Vagina (tissue), 2 donors: ENCODE results near the gene SOCS3. TPM values are rescaled to one million over a fixed set of nuclear protein-coding genes. Genes with fewer than 3 reads are reported as not detected.

ENCODE experiments used
- DNase-seq, 2 donors: peaks; one replicate each; pipeline ENCODE4 v3.0.0-alpha.2; 2017; ENCODE audit errors: extremely low spot score in 2 of 2
- H3K27ac ChIP-seq: fragments of 200-600 bp; sonication (generic); one replicate; pipeline ENCODE4 v1.5.1; 2019
- H3K27me3 ChIP-seq: fragments of 200-600 bp; sonication (generic); one replicate; pipeline ENCODE4 v1.5.1; 2019
- H3K36me3 ChIP-seq, 2 donors: fragments of 200-600 bp; sonication (generic); one replicate each; pipeline ENCODE4 v1.5.1; 2017 to 2019
- H3K4me1 ChIP-seq: fragments of 200-600 bp; sonication (generic); one replicate; pipeline ENCODE4 v1.5.1; 2019
- H3K4me3 ChIP-seq, 2 donors: fragments of 200-600 bp; sonication (generic); 1 replicate in 1 of 2; 2 replicates in 1 of 2; pipeline ENCODE4 v1.5.1; 2016 to 2019
- H3K9me3 ChIP-seq: fragments of 200-600 bp; sonication (generic); one replicate; pipeline ENCODE4 v1.5.1; 2019
- POLR2A ChIP-seq, 2 donors: fragments of 450-650 bp; IDR thresholded peaks; one replicate each; pipeline ENCODE4 v1.6.1; 2017; ENCODE audit warnings: antibody characterized with exemption in 2 of 2, mild to moderate bottlenecking in 2 of 2, moderate library complexity in 2 of 2
- POLR2AphosphoS5 ChIP-seq, 2 donors: sonication (generic); formaldehyde crosslinking; IDR thresholded peaks; one replicate each; pipeline ENCODE4 v1.9.0; 2017; ENCODE audit warnings: antibody characterized with exemption in 2 of 2, mild to moderate bottlenecking in 2 of 2, low read depth in 1 of 2; ENCODE audit not compliant: insufficient read depth in 1 of 2
- intact Hi-C: fragments of 100-400 bp; cut with DNase I; formaldehyde crosslinking; loops from one replicate; pipeline ENCODE4 v1.15.1; 2023
- total RNA-seq: library from RNA; depleted of rRNA; stranded (reverse); fragments of >200 nt; gene quantifications from one replicate; pipeline ENCODE4 v1.2.3, GENCODE V29; 2016
- TF ChIP-seq, protein P1 (sequence below), 3 experiments: fragments of 450-650 bp in 2 of 3; fragments of 200-600 bp in 1 of 3; sonication (generic) in 1 of 3; IDR thresholded peaks; one replicate each; pipeline ENCODE4 v1.5.1; 2017 to 2019; ENCODE audit warnings: antibody characterized with exemption in 3 of 3, mild to moderate bottlenecking in 2 of 3, moderate library complexity in 2 of 3

The SOCS3 gene
- total RNA-seq, 1 donor from 2014 or later: 173 TPM

GRCh38 chr17:78374631-78375274 lies 14.9 kb upstream of the SOCS3 start:
- no peaks in the 10 kb centered on the region for H3K9me3 ChIP-seq
- intact Hi-C loops: no loop called here
- H3K4me1 ChIP-seq: peaks cover 22% of the 10 kb centered on the region
- TF ChIP-seq POLR2A (IDR thresholded peaks at IDR 0.05) (no peak), POLR2AphosphoS5 (IDR thresholded peaks at IDR 0.05; ENCODE audit: insufficient read depth in 1 of 2, low read depth in 1 of 2) (no peak)
- TF ChIP-seq, protein P1, sequence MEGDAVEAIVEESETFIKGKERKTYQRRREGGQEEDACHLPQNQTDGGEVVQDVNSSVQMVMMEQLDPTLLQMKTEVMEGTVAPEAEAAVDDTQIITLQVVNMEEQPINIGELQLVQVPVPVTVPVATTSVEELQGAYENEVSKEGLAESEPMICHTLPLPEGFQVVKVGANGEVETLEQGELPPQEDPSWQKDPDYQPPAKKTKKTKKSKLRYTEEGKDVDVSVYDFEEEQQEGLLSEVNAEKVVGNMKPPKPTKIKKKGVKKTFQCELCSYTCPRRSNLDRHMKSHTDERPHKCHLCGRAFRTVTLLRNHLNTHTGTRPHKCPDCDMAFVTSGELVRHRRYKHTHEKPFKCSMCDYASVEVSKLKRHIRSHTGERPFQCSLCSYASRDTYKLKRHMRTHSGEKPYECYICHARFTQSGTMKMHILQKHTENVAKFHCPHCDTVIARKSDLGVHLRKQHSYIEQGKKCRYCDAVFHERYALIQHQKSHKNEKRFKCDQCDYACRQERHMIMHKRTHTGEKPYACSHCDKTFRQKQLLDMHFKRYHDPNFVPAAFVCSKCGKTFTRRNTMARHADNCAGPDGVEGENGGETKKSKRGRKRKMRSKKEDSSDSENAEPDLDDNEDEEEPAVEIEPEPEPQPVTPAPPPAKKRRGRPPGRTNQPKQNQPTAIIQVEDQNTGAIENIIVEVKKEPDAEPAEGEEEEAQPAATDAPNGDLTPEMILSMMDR (IDR thresholded peaks at IDR 0.05): no peak
- no peaks in the 10 kb centered on the region for H3K36me3 ChIP-seq
- no peak for DNase-seq
- H3K4me3 ChIP-seq: no peak overlapping the region
- peak overlapping the region; percentile 41 for H3K27ac ChIP-seq
- no peaks in the 10 kb centered on the region for H3K27me3 ChIP-seq

- TF ChIP-seq POLR2A (IDR thresholded peaks at IDR 0.05): no peak
- TF ChIP-seq, protein P1 (IDR thresholded peaks at IDR 0.05): no peak
- no peak for TF ChIP-seq POLR2AphosphoS5 (IDR thresholded peaks at IDR 0.05; ENCODE audit: insufficient read depth in 1 of 2, low read depth in 1 of 2)
- H3K4me3 ChIP-seq: no peak overlapping the region
- no peak overlapping the region for H3K27ac ChIP-seq
- DNase-seq: no peak
- H3K4me1 ChIP-seq: peaks cover 16% of the 10 kb centered on the region
- intact Hi-C loops: no loop called here
- no peaks in the 10 kb centered on the region for H3K9me3 ChIP-seq
- H3K27me3 ChIP-seq: no peaks in the 10 kb centered on the region
- H3K36me3 ChIP-seq: no peaks in the 10 kb centered on the region
Observed at GRCh38 chr17:78374189-78374588, 14.3 kb upstream of the SOCS3 start.

DNA sequence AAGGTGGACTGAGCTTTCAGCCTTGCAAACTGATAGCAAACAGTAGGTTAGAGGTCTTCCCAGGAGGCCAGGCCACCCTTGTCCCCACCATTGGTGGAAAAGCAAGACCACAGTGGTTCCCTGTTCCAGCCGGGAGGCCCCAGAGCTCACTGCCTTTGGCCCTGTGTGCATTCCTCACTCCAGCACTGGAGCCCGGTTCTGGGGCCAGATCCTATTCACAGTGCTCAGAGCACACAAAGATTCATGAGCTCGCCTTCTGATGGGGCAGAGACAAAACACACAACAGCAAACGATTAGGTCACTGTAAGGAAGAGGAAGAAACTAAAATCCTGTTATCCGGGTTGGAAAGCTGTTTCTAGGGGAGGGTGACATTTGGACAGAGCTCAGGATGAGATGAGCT lies 13.0 kb upstream of the SOCS3 start:
- Histone ChIP-seq H3K36me3 (no peaks in the 10 kb centered on the region), H3K27ac (no peak overlapping the region), H3K9me3 (no peaks in the 10 kb centered on the region), H3K4me3 (no peak overlapping the region), H3K27me3 (no peaks in the 10 kb centered on the region), H3K4me1 (peaks cover 8% of the 10 kb centered on the region)
- intact Hi-C loops: no loop called here
- no peak for TF ChIP-seq POLR2AphosphoS5 (IDR thresholded peaks at IDR 0.05; ENCODE audit: insufficient read depth in 1 of 2, low read depth in 1 of 2)
- no peak for TF ChIP-seq POLR2A (IDR thresholded peaks at IDR 0.05)
- TF ChIP-seq, protein P1 (IDR thresholded peaks at IDR 0.05): no peak
- no peak for DNase-seq

DNA sequence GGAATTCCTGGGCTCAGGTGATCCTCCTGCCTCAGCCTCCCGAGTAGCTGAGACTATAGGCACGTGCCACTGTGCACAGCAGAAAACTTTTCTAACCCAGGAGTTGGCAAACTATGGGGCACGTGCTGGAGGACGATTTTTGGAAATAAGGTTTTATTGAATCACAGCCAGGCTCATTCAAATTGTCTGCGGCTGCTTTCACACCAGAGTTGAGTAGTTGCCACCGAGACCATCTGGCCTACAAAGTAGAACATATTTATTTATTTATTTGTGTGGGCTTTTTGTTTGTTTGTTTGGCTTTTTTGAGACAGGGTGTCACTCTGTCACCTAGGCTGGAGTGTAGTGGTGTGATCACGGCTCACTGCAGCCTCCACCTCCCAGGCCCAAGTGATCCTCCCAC lies 11.2 kb upstream of the SOCS3 start:
- intact Hi-C loops: no loop called here
- H3K27ac ChIP-seq: no peak overlapping the region
- H3K9me3 ChIP-seq: no peaks in the 10 kb centered on the region
- no peak overlapping the region for H3K4me3 ChIP-seq
- H3K27me3 ChIP-seq: no peaks in the 10 kb centered on the region
- TF ChIP-seq, protein P1 (IDR thresholded peaks at IDR 0.05): no peak
- H3K36me3 ChIP-seq: no peaks in the 10 kb centered on the region
- peaks cover 13% of the 10 kb centered on the region for H3K4me1 ChIP-seq
- DNase-seq: no peak

DNA sequence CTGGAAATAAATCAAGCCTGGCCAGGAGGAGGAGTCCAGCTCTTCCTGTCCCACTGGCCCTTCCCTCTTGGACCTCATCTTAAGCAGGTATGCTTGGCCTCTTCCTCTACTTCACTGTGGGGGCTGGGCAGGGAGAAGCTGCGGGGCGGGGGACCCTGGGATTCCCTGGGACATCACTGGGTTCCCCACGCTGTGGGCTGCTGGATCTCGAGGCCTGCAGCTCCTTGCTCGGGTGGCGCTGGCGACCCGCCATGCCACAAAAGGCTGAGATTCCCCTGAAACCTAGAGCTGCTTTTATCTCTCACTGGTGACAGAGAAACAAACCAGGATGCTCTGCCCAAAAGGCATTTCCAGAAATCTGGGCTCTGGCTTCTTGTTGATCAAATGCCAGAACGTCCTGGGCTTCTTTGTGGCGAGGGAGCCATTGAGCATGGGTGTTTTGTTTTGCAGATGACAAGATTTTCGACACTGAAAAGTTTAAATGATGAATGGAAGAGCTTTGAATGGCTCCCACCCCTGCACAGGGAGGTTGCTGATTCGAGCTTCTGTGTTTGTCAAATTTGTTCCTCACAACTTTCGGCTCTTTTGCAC lies 10.0 kb upstream of the SOCS3 start:
- no peaks in the 10 kb centered on the region for H3K9me3 ChIP-seq
- no peak for TF ChIP-seq POLR2AphosphoS5 (IDR thresholded peaks at IDR 0.05; ENCODE audit: insufficient read depth in 1 of 2, low read depth in 1 of 2)
- no peak for TF ChIP-seq POLR2A (IDR thresholded peaks at IDR 0.05)
- TF ChIP-seq, protein P1 (IDR thresholded peaks at IDR 0.05): no peak
- H3K36me3 ChIP-seq: no peaks in the 10 kb centered on the region
- no peaks in the 10 kb centered on the region for H3K27me3 ChIP-seq
- DNase-seq: no peak
- H3K4me3 ChIP-seq: no peak overlapping the region
- no peak overlapping the region for H3K27ac ChIP-seq
- intact Hi-C loops: no loop called here
- H3K4me1 ChIP-seq: peaks cover 22% of the 10 kb centered on the region
